ENCODE data around the gene IRX4. TPM values are rescaled to one million over a fixed set of nuclear protein-coding genes. Genes with fewer than 3 reads are reported as not detected.

IRX4 gene
- total and polyA plus RNA-seq, 2 donors (not counting 1 experiment from before 2014, with no cell fraction given), result not detected

- Histone ChIP-seq H3K9me3 (ENCODE audit: control insufficient read depth, insufficient read depth, low read depth, low read length) (no peaks in the 10 kb centered on the region), H2AFZ (ENCODE audit: low read length) (no peak overlapping the region), H3K4me1 (ENCODE audit: control insufficient read depth, extremely low read depth, insufficient read depth, low read length) (no peaks in the 10 kb centered on the region), H3K9ac (ENCODE audit: insufficient read depth, low read length) (no peak overlapping the region), H3K79me2 (ENCODE audit: control insufficient read depth, insufficient read depth, low read length) (no peaks in the 10 kb centered on the region), H4K20me1 (ENCODE audit: control insufficient read depth, extremely low read depth, insufficient read depth, low read length) (no peaks in the 10 kb centered on the region), H3K27me3 (ENCODE audit: control insufficient read depth, insufficient read depth, low read length) (peaks cover 39% of the 10 kb centered on the region), H3K27ac (ENCODE audit: insufficient read depth, low read length) (no peak overlapping the region), H3K4me3 (replicated peaks in 1 of 4; ENCODE audit: control extremely low read depth in 1 of 4, insufficient read depth in 1 of 4, low read depth in 3 of 4, low read length in 4 of 4) (no peak overlapping the region), H3K36me3 (ENCODE audit: control insufficient read depth, insufficient read depth, low read length) (no peaks in the 10 kb centered on the region), H3K4me2 (ENCODE audit: extremely low read depth, insufficient read depth, low read length) (no peak overlapping the region)
- TF ChIP-seq EZH2 (IDR thresholded peaks at IDR 0.05; ENCODE audit: low read length, missing control alignments) (no peak), CTCF (conservative IDR thresholded peaks at IDR 0.05 in 1 of 2, IDR thresholded peaks at IDR 0.05 in 1 of 2; ENCODE audit: low read depth in 1 of 2, low read length in 2 of 2) (no peak)
- DNase-seq (ENCODE audit: low read depth in 2 of 2), result no peak
These were observed 4.3 kb upstream of the IRX4 start for GRCh38 chr5:1886846-1887587.

GRCh38 chr5:1885868-1886845 lies 3.4 kb upstream of the IRX4 start:
- H3K9me3 ChIP-seq (ENCODE audit: control insufficient read depth, insufficient read depth, low read depth, low read length), result no peaks in the 10 kb centered on the region
- no peak overlapping the region for H3K4me2 ChIP-seq (ENCODE audit: extremely low read depth, insufficient read depth, low read length)
- no peak for TF ChIP-seq CTCF (conservative IDR thresholded peaks at IDR 0.05 in 1 of 2, IDR thresholded peaks at IDR 0.05 in 1 of 2; ENCODE audit: low read depth in 1 of 2, low read length in 2 of 2)
- peak; percentile 9 for TF ChIP-seq EZH2 (IDR thresholded peaks at IDR 0.05; ENCODE audit: low read length, missing control alignments)
- H3K4me1 ChIP-seq (ENCODE audit: control insufficient read depth, extremely low read depth, insufficient read depth, low read length), result no peaks in the 10 kb centered on the region
- H4K20me1 ChIP-seq (ENCODE audit: control insufficient read depth, extremely low read depth, insufficient read depth, low read length), result no peaks in the 10 kb centered on the region
- peaks cover 47% of the 10 kb centered on the region for H3K27me3 ChIP-seq (ENCODE audit: control insufficient read depth, insufficient read depth, low read length)
- DNase-seq (ENCODE audit: low read depth in 2 of 2), result no peak
- H3K9ac ChIP-seq (ENCODE audit: insufficient read depth, low read length), result no peak overlapping the region
- no peak overlapping the region for H3K4me3 ChIP-seq (replicated peaks in 1 of 4; ENCODE audit: control extremely low read depth in 1 of 4, insufficient read depth in 1 of 4, low read depth in 3 of 4, low read length in 4 of 4)
- no peaks in the 10 kb centered on the region for H3K79me2 ChIP-seq (ENCODE audit: control insufficient read depth, insufficient read depth, low read length)
- no peak overlapping the region for H3K27ac ChIP-seq (ENCODE audit: insufficient read depth, low read length)
- H3K36me3 ChIP-seq (ENCODE audit: control insufficient read depth, insufficient read depth, low read length), result no peaks in the 10 kb centered on the region
- no peak overlapping the region for H2AFZ ChIP-seq (ENCODE audit: low read length)

GRCh38 chr5:1885404-1885755 lies 2.7 kb upstream of the IRX4 start:
- Histone ChIP-seq H3K9ac (ENCODE audit: insufficient read depth, low read length) (no peak overlapping the region), H3K79me2 (ENCODE audit: control insufficient read depth, insufficient read depth, low read length) (no peaks in the 10 kb centered on the region), H3K4me2 (ENCODE audit: extremely low read depth, insufficient read depth, low read length) (no peak overlapping the region), H2AFZ (ENCODE audit: low read length) (no peak overlapping the region), H3K4me3 (replicated peaks in 1 of 4; ENCODE audit: control extremely low read depth in 1 of 4, insufficient read depth in 1 of 4, low read depth in 3 of 4, low read length in 4 of 4) (no peak overlapping the region), H3K27me3 (ENCODE audit: control insufficient read depth, insufficient read depth, low read length) (peaks cover 51% of the 10 kb centered on the region), H3K4me1 (ENCODE audit: control insufficient read depth, extremely low read depth, insufficient read depth, low read length) (no peaks in the 10 kb centered on the region), H3K9me3 (ENCODE audit: control insufficient read depth, insufficient read depth, low read depth, low read length) (no peaks in the 10 kb centered on the region), H4K20me1 (ENCODE audit: control insufficient read depth, extremely low read depth, insufficient read depth, low read length) (no peaks in the 10 kb centered on the region), H3K27ac (ENCODE audit: insufficient read depth, low read length) (no peak overlapping the region), H3K36me3 (ENCODE audit: control insufficient read depth, insufficient read depth, low read length) (no peaks in the 10 kb centered on the region)
- TF ChIP-seq EZH2 (IDR thresholded peaks at IDR 0.05; ENCODE audit: low read length, missing control alignments) (no peak), CTCF (conservative IDR thresholded peaks at IDR 0.05 in 1 of 2, IDR thresholded peaks at IDR 0.05 in 1 of 2; ENCODE audit: low read depth in 1 of 2, low read length in 2 of 2) (no peak)
- no peak for DNase-seq (ENCODE audit: low read depth in 2 of 2)

All from fibroblast of lung (primary cell).